HEK293 (cell line): ENCODE measurements around the gene P2RX7.

Experiments used
- CTCF ChIA-PET: fragments of 350-600 bp; formaldehyde crosslinking; extraction: SDS; loops from one replicate; lab custom pipeline; 2021; ENCODE audit warnings: antibody characterized with exemption; lab: Yijun Ruan, JAX
- POLR2A ChIA-PET: fragments of 300-600 bp; formaldehyde crosslinking; extraction: SDS; loops from one replicate; lab custom pipeline; 2020; ENCODE audit warnings: antibody characterized with exemption, inconsistent platforms; lab: Yijun Ruan, JAX
- H3K27ac ChIP-seq: fragments of 200-500 bp; sonication (Bioruptor generic); 2 replicates; pipeline ENCODE4 v1.5.1; 2014; ENCODE audit warnings: low read depth, low read length, control low read depth, inconsistent platforms; ENCODE audit errors: extremely low read depth
- H3K36me3 ChIP-seq, 2 experiments: fragments of 200-500 bp in 1 of 2; sonication (Bioruptor generic) in 1 of 2; 1 replicate in 1 of 2; 2 replicates in 1 of 2; pipeline ENCODE4 v1.5.1; 2014 to 2017; ENCODE audit warnings: inconsistent platforms in 2 of 2, low read length in 2 of 2; ENCODE audit not compliant: control insufficient read depth in 2 of 2, insufficient read depth in 1 of 2
- H3K4me1 ChIP-seq: fragments of 200-500 bp; sonication (Bioruptor generic); 2 replicates; pipeline ENCODE4 v1.5.1; 2014; ENCODE audit warnings: mild to moderate bottlenecking, low read length, inconsistent platforms; ENCODE audit not compliant: control insufficient read depth, insufficient read depth
- H3K4me3 ChIP-seq: 2 replicates; pipeline ENCODE4 v1.5.1; 2011; ENCODE audit warnings: low read depth, mild to moderate bottlenecking, control low read depth, low read length, moderate library complexity
- H3K9me3 ChIP-seq: fragments of 200-500 bp; sonication (Bioruptor generic); 2 replicates; pipeline ENCODE4 v1.5.1; 2014; ENCODE audit warnings: low read depth, low read length, inconsistent platforms; ENCODE audit not compliant: control insufficient read depth, insufficient read depth
- ATF2 ChIP-seq: fragments of 450-650 bp; formaldehyde crosslinking; IDR thresholded peaks from 2 replicates; pipeline ENCODE4 v1.5.1; 2016; ENCODE audit warnings: missing biosample characterization, missing genetic modification characterization, low read depth
- SCRT2 ChIP-seq: fragments of 450-650 bp; formaldehyde crosslinking; IDR thresholded peaks from 2 replicates; pipeline ENCODE4 v1.5.1; 2016; ENCODE audit warnings: missing biosample characterization, missing genetic modification characterization
- YY2 ChIP-seq: fragments of 450-650 bp; formaldehyde crosslinking; IDR thresholded peaks from 2 replicates; pipeline ENCODE4 v1.5.1; 2016; ENCODE audit warnings: missing biosample characterization, missing genetic modification characterization
- ZEB2 ChIP-seq: fragments of 450-650 bp; formaldehyde crosslinking; IDR thresholded peaks from 2 replicates; pipeline ENCODE4 v1.5.1; 2016; ENCODE audit warnings: missing biosample characterization, missing genetic modification characterization
- ZFP41 ChIP-seq: fragments of 450-650 bp; formaldehyde crosslinking; IDR thresholded peaks from 2 replicates; pipeline ENCODE4 v1.5.1; 2016; ENCODE audit warnings: missing biosample characterization, missing genetic modification characterization, borderline replicate concordance
- ZNF112 ChIP-seq: fragments of 450-650 bp; formaldehyde crosslinking; IDR thresholded peaks from 2 replicates; pipeline ENCODE4 v1.5.0; 2017; ENCODE audit warnings: missing biosample characterization, missing genetic modification characterization
- ZNF140 ChIP-seq: fragments of 450-650 bp; formaldehyde crosslinking; IDR thresholded peaks from 2 replicates; pipeline ENCODE4 v1.5.1; 2016; ENCODE audit warnings: missing biosample characterization, missing genetic modification characterization
- ZNF155 ChIP-seq: fragments of 450-650 bp; formaldehyde crosslinking; IDR thresholded peaks from 2 replicates; pipeline ENCODE4 v1.5.1; 2016; ENCODE audit warnings: missing biosample characterization, missing genetic modification characterization
- ZNF157 ChIP-seq: fragments of 450-650 bp; formaldehyde crosslinking; IDR thresholded peaks from 2 replicates; pipeline ENCODE4 v1.5.1; 2016; ENCODE audit warnings: missing biosample characterization, missing genetic modification characterization
- ZNF223 ChIP-seq: fragments of 450-650 bp; formaldehyde crosslinking; IDR thresholded peaks from 2 replicates; pipeline ENCODE4 v1.5.1; 2016; ENCODE audit warnings: missing biosample characterization, missing genetic modification characterization
- ZNF24 ChIP-seq: fragments of 450-650 bp; formaldehyde crosslinking; IDR thresholded peaks from 2 replicates; pipeline ENCODE4 v1.5.1; 2016; ENCODE audit warnings: missing biosample characterization, missing genetic modification characterization
- ZNF248 ChIP-seq: fragments of 450-650 bp; formaldehyde crosslinking; IDR thresholded peaks from 2 replicates; pipeline ENCODE4 v1.5.1; 2017; ENCODE audit warnings: missing biosample characterization, missing genetic modification characterization
- ZNF341 ChIP-seq: fragments of 450-650 bp; formaldehyde crosslinking; IDR thresholded peaks from 2 replicates; pipeline ENCODE4; 2016; ENCODE audit warnings: low read depth, missing biosample characterization, missing genetic modification characterization
- ZNF366 ChIP-seq: fragments of 450-650 bp; formaldehyde crosslinking; conservative IDR thresholded peaks from 2 replicates; pipeline ENCODE4 v1.5.1; 2016; ENCODE audit warnings: missing biosample characterization, missing genetic modification characterization
- ZNF394 ChIP-seq: fragments of 450-650 bp; formaldehyde crosslinking; IDR thresholded peaks from 2 replicates; pipeline ENCODE4 v1.5.1; 2016; ENCODE audit warnings: missing biosample characterization, missing genetic modification characterization, mild to moderate bottlenecking, moderate library complexity, borderline replicate concordance
- ZNF558 ChIP-seq: fragments of 450-650 bp; formaldehyde crosslinking; IDR thresholded peaks from 2 replicates; pipeline ENCODE4 v1.5.1; 2016; ENCODE audit warnings: missing biosample characterization, missing genetic modification characterization
- ZNF623 ChIP-seq: fragments of 450-650 bp; formaldehyde crosslinking; IDR thresholded peaks from 2 replicates; pipeline ENCODE4 v1.5.1; 2016; ENCODE audit warnings: missing biosample characterization, missing genetic modification characterization
- ZNF639 ChIP-seq: fragments of 450-650 bp; formaldehyde crosslinking; IDR thresholded peaks from 2 replicates; pipeline ENCODE4 v1.5.1; 2016; ENCODE audit warnings: missing biosample characterization, missing genetic modification characterization
- ZSCAN4 ChIP-seq: fragments of 450-650 bp; formaldehyde crosslinking; IDR thresholded peaks from 2 replicates; pipeline ENCODE4 v1.5.1; 2017; ENCODE audit warnings: missing biosample characterization, missing genetic modification characterization

P2RX7 gene

GRCh38 chr12:121117226-121117777 is 15.4 kb upstream of the P2RX7 start (continued):
- TF ChIP-seq ATF2 (tag by site-specific recombination) (no peak), ZNF155 (tag by site-specific recombination) (no peak)

- CTCF ChIA-PET, result interaction anchor here (1.5 kb wide), 1 partner anchor 11 kb away, joined by 9 read pairs; no protein-coding TSS in a partner anchor
- Histone ChIP-seq H3K36me3 (no peaks in the 10 kb centered on the region), H3K27ac (no peak overlapping the region), H3K4me1 (no peaks in the 10 kb centered on the region), H3K9me3 (no peaks in the 10 kb centered on the region), H3K4me3 (no peak overlapping the region)
- POLR2A ChIA-PET, result no interaction called here
- TF ChIP-seq ZEB2 (tag by site-specific recombination) (no peak), ZNF157 (tag by site-specific recombination) (no peak), ZNF639 (tag by site-specific recombination) (no peak), ZNF341 (no peak), ZNF223 (tag by site-specific recombination) (no peak), ZNF24 (no peak), ZFP41 (no peak), ZNF623 (tag by site-specific recombination) (no peak), ZSCAN4 (tag by site-specific recombination) (no peak), ZNF394 (tag by site-specific recombination) (no peak), ZNF248 (tag by site-specific recombination) (no peak), ZNF140 (tag by site-specific recombination) (no peak), ZNF112 (no peak), SCRT2 (no peak)
- TF ChIP-seq, all 188 proteins: peak for 0
Observed at GRCh38 chr12:121120323-121120722, 12.4 kb upstream of the P2RX7 start.

GRCh38 chr12:121120989-121121755 is 11.5 kb upstream of the P2RX7 start:
- H3K4me3 ChIP-seq, result no peak overlapping the region
- no peaks in the 10 kb centered on the region for H3K36me3 ChIP-seq
- no peaks in the 10 kb centered on the region for H3K4me1 ChIP-seq
- H3K9me3 ChIP-seq, result no peaks in the 10 kb centered on the region
- no peak overlapping the region for H3K27ac ChIP-seq
- ChIA-PET CTCF (no interaction called here), POLR2A (no interaction called here)
- TF ChIP-seq ZNF623 (tag by site-specific recombination) (no peak), ZNF558 (tag by site-specific recombination) (no peak), ZNF366 (tag by site-specific recombination) (peak; percentile 67), YY2 (tag by site-specific recombination) (no peak)
